Measurements from ENCODE around the gene CHCHD4.

CHCHD4 gene

GRCh38 chr3:14151471-14152083 is 26.9 kb upstream of the CHCHD4 start:
- DNase-seq (ENCODE audit: low spot score): no peak
- in situ Hi-C loops (cut with MboI; ENCODE audit: low pct_unique_long_range_greater_than_20kb, low sequenced_read_pairs, unreplicated experiment): no loop called here
- TF ChIP-seq CTCF (IDR thresholded peaks at IDR 0.05; ENCODE audit: extremely low read depth, insufficient read depth, missing control alignments): no peak

- DNase-seq (ENCODE audit: low spot score): no peak
- TF ChIP-seq CTCF (IDR thresholded peaks at IDR 0.05; ENCODE audit: extremely low read depth, insufficient read depth, missing control alignments): no peak
- in situ Hi-C loops (cut with MboI; ENCODE audit: low pct_unique_long_range_greater_than_20kb, low sequenced_read_pairs, unreplicated experiment): no loop called here
These were observed 26.0 kb upstream of the CHCHD4 start for GRCh38 chr3:14150491-14151230.

- in situ Hi-C loops (cut with MboI; ENCODE audit: low pct_unique_long_range_greater_than_20kb, low sequenced_read_pairs, unreplicated experiment): no loop called here
- DNase-seq (ENCODE audit: low spot score): no peak
- no peak for TF ChIP-seq CTCF (IDR thresholded peaks at IDR 0.05; ENCODE audit: extremely low read depth, insufficient read depth, missing control alignments)
These were observed 25.4 kb upstream of the CHCHD4 start for GRCh38 chr3:14150078-14150477.

- TF ChIP-seq CTCF (IDR thresholded peaks at IDR 0.05; ENCODE audit: extremely low read depth, insufficient read depth, missing control alignments): no peak
- in situ Hi-C loops (cut with MboI; ENCODE audit: low pct_unique_long_range_greater_than_20kb, low sequenced_read_pairs, unreplicated experiment): no loop called here
- DNase-seq (ENCODE audit: low spot score): no peak
These were observed 23.6 kb upstream of the CHCHD4 start for GRCh38 chr3:14148041-14148985.

GRCh38 chr3:14147617-14148016 is 22.9 kb upstream of the CHCHD4 start:
- DNase-seq (ENCODE audit: low spot score): no peak
- in situ Hi-C loops (cut with MboI; ENCODE audit: low pct_unique_long_range_greater_than_20kb, low sequenced_read_pairs, unreplicated experiment): no loop called here
- no peak for TF ChIP-seq CTCF (IDR thresholded peaks at IDR 0.05; ENCODE audit: extremely low read depth, insufficient read depth, missing control alignments)

- in situ Hi-C loops (cut with MboI; ENCODE audit: low pct_unique_long_range_greater_than_20kb, low sequenced_read_pairs, unreplicated experiment): no loop called here
- DNase-seq (ENCODE audit: low spot score): no peak
- no peak for TF ChIP-seq CTCF (IDR thresholded peaks at IDR 0.05; ENCODE audit: extremely low read depth, insufficient read depth, missing control alignments)
These were observed 22.4 kb upstream of the CHCHD4 start for GRCh38 chr3:14147066-14147435.

Data from GM13977 (cell line).